Measurements from ENCODE around the gene FOXS1.

The FOXS1 gene

DNA sequence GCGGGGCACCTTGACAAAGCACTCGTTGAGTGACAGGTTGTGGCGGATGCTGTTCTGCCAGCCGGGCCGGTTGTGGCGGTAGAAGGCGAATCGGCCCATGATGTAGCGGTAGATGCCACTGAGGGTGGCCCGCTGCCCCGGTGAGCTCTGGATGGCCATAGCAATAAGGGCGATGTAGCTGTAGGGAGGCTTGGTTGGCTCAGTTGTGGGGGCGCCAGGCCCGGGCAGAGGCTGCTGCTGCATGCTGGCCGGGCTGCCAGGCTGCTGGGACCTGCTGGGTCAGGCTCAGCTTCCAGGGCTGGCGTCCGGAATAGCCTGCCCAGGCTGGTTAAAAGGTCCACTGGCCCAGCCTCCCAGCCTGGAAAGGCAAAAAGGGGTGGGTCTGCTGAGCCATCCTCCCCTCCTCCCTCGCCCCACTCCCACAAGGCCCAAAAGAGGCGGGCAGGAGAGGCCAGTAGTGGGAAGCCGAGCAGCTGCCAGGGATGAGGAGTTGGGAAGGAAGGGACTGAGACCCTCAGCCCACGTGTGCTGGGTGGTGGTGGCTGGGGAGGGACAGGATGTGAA is at the start of gene FOXS1:
FOXS1 (minus strand) TSS at position 305 of the 564 bp plus-strand sequence; CDS start at position 243, 62 bp downstream.
- DNase-seq = no peak

DNA sequence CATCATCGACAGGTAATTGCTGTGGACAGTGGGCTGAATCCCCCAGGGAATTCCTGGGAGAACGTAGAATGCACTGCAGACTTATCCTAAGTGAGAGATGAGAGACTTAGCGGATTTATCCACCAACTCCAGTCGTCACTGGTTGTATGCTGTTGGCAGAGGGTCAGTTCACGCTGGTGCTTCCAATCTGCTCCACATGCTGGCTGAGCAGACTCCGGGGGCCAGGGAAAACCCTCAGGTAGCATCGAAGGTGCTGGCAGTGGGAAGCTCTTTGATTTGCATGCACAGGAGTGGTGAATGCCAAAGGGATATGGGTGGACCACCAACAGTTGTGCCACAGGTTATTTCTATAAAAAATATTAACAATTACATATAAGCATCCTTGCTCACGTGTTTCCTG is 45.2 kb upstream of the FOXS1 start:
- DNase-seq = no peak

DNA sequence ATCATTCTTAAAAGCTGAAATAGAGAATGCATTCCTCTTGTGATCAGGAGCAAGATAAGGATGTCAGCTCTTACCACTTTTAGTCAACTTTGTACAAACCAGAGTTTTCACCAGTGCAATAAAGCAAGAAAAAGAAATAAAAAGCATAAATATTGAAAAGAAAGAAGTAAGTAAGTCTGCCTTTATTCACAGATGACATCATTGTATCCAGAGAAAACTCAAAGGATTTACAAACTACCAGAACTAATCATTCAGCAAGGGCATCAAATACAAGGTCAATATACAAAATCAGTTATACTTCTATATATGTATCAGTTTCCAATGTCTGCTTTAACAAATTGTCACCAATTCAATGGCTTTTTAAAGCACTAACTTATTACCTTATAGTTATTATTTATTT is 38.4 kb upstream of the FOXS1 start:
- DNase-seq = no peak

DNA sequence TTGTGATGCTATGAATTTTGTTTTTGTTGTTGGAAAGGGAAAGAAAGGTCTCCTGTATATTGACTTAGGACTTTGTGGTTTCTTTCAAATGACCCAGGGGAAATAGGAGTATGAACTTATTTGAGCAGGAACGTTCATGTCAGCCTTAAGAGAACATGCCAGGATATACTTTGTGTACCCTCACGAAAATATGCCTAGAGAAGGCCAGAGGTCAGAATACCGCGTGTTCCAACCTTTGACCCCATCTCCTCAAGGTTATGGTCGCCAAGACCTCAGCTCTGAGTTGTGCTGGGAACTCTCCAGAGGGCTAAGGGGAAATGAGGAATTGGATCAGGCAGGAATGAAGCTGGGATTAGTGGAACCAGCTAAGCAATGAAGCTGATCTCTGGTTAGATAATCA is 36.5 kb upstream of the FOXS1 start:
- DNase-seq = no peak

DNA sequence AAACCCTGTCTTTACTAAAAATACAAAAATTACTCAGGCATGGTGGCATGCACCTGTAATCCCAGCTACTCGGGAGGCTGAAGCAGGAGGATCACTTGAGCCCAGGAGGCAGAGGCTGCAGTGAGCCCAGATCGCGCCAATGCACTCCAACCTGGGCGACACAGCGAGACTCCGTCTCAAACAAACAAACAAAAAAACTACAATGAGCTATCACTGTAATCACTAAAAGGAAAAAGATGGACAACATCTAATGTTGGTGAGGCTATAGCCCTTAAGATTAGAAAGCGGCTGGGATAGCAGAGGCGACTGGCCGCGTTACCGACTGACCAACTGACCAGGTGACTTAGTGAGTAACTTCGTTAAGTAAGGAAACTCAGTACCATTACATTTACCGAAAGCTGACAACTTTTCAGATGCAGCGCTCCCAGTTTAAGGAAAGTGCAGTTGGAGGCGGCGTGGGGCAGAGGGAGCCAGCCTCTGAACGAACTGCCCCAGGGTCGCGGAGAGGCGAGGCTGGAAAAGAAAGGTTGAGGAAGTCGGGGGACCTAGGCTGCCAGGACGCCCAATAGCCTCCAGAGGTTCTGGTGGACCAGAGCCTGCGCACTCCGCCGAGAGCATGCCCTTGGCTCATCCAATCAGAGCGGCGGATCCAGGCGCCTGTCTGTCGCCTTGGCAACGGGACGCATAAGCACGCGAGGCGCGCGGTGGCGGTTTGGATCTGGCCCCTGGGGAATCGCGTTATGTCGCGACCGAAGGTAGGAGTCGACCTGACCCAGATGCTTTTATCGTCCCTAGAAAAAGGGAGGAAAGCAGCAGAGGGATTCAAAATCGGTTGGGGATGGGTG is 34.0 kb upstream of the FOXS1 start:
- DNase-seq = peak; percentile 89

- no peak for DNase-seq
Observed at GRCh38 chr20:31877684-31878083, 32.3 kb upstream of the FOXS1 start.

GRCh38 chr20:31875671-31876070 is 30.3 kb upstream of the FOXS1 start:
- no peak for DNase-seq

DNA sequence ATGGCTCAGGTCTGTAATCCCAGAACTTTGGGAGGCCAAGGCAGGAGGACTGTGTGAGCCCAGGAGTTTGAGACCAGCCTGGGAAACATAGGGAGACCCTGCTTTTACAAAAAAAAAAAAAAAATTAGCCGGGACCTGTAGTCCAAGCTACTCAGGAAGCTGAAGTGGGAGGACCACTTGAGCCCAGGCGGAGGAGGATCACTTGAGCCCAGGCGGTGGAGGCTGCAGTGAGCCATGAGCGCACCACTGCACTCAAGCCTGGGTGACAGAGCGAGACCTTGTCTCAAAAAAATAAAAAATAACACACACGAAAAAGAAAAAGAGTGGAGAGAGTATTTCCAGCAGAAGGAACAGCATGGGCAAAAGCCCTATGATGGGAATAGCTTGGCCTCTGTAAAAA is 27.0 kb upstream of the FOXS1 start:
- DNase-seq = no peak

- DNase-seq = no peak
Observed at GRCh38 chr20:31871618-31871954, 26.2 kb upstream of the FOXS1 start.

- no peak for DNase-seq
Observed at GRCh38 chr20:31870726-31871617, 25.6 kb upstream of the FOXS1 start.

DNA sequence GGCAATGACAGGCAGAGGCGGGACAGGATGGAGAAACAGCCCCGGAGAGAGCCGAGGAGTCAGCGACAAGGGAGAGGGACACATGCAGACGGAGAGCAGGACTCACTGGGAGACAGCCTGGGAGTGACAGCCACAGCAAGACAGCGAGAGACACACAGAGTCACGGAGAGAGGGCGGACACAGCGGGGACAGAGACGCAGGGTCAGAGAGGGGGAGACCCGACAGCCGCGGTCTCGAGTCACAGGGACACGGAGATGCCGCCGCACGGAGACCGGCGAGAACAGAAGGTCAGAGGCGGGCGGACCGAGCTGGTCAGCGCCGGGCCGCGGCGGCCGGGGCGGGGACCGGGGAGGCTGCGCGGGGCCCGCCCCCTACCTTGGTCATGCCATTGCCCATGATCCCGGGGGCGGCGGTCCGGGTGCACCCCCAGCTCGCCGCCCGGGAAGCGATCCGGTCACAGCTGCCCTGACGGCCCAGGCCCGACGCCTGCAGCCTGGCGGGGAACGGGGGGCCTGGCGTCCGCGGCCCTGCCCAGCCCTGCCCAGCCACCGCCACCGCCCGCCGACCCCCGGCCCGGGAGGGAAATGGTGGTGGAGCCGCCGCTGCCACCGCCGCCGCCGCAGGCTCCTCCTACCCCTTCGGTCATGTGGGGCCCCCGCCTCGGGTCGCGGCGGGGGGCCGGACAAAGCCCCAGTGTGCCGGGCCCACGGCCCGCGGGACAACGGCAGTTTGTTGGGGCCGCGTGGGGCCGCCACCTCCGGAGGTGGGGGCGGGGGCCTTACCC is 24.7 kb upstream of the FOXS1 start, which contains the start of the genes DUSP15 and TTLL9:
DUSP15 (minus strand) TSS at position 586 of the 784 bp plus-strand sequence; CDS start at position 396, 190 bp downstream.
TTLL9 (plus strand) TSS at position 693 of the 784 bp plus-strand sequence. CDS start 493 bp downstream, outside the sequence.
- no peak for DNase-seq

- DNase-seq = no peak
Observed at GRCh38 chr20:31869673-31869941, 24.2 kb upstream of the FOXS1 start.

GRCh38 chr20:31868853-31869672 is 23.7 kb upstream of the FOXS1 start:
- DNase-seq = no peak

DNA sequence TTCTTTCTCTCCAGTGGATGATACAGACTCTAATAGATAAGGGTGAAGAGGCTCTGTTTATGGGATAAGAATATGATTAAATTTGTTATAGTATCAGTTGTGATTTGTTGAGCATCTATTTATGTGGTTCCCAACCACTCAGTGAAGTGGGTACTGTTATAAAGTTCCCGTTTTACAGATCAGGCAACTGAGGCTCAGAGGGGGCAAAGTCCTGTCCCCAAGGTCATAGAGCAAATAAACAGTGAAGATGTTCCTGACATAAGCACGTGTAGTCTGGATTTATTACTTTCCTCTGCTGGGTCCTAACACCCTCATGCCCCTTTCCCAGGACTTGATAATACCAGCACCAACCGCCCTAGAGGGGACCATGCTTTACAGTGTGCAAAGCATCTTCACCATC is 20.8 kb upstream of the FOXS1 start:
- DNase-seq = no peak

DNA sequence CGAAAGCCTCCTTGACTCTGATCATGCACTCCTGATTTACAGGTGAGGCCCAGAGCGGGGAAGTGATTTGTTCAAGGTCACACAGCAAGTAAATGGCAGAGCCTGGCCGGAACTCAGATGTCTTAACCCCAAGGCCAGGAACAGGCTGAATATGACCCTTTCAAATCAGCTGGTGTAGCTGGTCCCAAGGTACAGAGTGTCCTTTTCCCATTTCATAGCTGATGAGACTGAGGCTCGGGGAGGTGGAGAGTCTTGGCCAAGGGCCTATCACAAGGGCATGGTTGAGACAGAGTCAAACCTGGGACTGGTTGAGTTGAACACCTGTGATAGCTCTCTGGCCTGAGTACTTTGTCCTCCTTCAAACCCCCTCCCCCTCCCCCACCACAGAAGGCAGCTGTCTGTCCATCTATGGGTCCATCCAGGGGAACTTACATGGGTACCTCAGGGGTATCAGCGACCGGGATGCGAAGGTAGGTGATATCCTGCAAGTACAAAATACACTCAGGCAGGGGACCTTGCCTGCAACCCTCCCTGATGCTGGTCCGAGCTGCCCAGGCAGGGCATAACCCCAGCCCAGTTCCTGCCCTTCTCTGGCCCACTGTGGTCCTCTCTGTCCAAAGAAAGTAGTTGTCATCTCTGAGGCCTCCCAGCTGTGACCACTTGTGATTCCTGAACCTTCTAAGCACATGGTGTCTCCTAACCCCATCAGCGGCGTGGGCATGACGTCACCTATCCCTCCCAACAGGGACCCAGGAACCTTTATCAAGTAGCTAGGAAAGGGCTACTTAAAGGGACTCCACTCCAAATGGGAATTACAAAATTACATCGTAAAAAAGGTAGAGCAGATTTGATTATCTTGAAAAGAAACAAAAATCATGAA is 19.4 kb upstream of the FOXS1 start:
- no peak for DNase-seq

DNA sequence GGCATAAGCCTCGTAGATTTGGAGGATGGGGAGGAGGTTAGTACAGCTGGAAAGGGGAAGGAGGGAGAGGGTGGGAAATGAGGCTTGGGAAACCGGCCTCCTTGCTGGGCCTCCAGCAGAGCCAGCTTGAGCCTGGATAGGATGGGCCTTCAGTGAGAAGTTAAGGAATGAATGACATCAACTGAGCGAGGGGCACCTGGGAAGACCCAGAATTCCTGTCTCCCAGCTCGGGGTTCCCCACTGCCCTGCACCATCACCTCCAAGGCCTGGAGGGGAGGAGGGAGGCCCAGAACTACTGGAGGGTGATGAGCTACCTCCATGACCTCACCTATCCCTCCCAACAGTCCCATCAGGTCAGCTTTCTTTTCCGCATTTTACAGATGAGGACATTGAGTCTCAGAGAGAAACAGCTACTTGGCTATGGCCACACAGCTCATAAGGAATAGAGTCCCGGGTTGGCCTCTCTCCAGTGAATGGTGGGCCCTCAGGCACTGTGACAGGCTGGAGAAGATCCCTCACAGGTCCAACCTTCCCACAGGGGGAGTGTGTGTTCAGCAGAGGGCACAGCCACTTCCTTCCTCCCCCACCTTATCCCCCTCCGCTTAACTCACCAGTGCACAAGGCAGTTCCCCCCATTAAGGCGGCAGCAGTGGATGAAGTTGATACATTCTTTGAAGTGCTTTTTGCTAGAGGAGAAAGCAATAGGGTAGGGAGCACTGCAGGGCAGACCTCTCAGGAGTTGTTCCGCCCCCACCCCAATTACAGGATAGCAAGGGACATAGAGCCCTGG is 18.1 kb upstream of the FOXS1 start:
- DNase-seq = no peak

GRCh38 chr20:31862506-31862905 is 17.1 kb upstream of the FOXS1 start:
- DNase-seq = no peak

DNA sequence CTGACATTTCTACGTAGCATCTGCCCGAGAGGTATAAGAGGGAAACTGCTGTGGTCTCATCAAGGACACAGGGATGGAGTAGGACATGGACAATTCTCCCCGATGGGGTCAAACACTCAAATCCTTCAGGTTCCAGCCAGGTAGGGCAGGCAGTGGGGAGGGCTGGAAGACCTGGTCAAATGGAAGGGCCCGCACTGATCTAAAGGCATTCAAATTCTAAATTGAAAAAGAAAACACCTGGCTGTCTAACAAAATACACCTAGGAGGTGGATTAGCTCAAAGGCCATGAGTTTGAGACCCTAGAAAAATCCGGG is 16.7 kb upstream of the FOXS1 start:
- DNase-seq = no peak

GRCh38 chr20:31861385-31862156 is 16.2 kb upstream of the FOXS1 start:
- DNase-seq = peak; percentile 77

DNA sequence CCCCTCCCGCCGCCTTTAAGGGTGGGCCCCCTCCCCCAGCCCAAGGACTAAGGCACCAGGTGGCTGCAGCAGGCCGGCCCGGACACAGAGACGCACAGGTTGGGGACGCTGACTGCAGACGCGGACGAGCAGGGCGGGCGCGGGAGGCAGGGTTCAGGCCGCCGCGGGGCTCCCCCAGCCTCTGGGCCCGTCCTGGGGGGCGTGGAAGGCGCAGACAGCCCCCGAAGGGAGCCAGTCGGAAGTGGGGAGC is 15.7 kb upstream of the FOXS1 start:
- no peak for DNase-seq

All from CD4-positive, alpha-beta T cell treated with Interferon gamma for 1 hour (primary cell).